H1 (cell line): Measurements from ENCODE around the gene PDE5A. TPM values are rescaled to one million over a fixed set of nuclear protein-coding genes. Genes with fewer than 3 reads are reported as not detected.

Experiments used
- CTCF ChIP-seq, 3 experiments: IDR thresholded peaks; 1 replicate in 2 of 3; 2 replicates in 1 of 3; pipeline versions ENCODE4 v1.5.1 to v1.6.1; 2011; ENCODE audit warnings: low read length in 3 of 3, mild to moderate bottlenecking in 3 of 3, inconsistent platforms in 2 of 3, low read depth in 1 of 3, moderate library complexity in 1 of 3; ENCODE audit not compliant: insufficient read depth in 1 of 3; ENCODE audit errors: control extremely low read depth in 1 of 3
- KDM1A ChIP-seq: fragments of 200-600, 300-600 bp; sonication (generic); IDR thresholded peaks from 2 replicates; pipeline ENCODE4 v1.7.1; 2016; ENCODE audit warnings: mild to moderate bottlenecking, low read length, borderline replicate concordance
- RFX5 ChIP-seq: IDR thresholded peaks from 2 replicates; pipeline ENCODE4 v1.6.1; 2011; ENCODE audit warnings: low read depth, low read length, improper control_type of control experiment, borderline replicate concordance
- RXRA ChIP-seq: IDR thresholded peaks from 2 replicates; pipeline ENCODE4 v1.6.1; 2011; ENCODE audit warnings: low read depth, mild to moderate bottlenecking, low read length, moderate library complexity; ENCODE audit not compliant: insufficient read depth
- polyA plus RNA-seq, 7 experiments: library from polyadenylated mRNA; depleted of rRNA in 3 of 7; stranded (reverse) in 5 of 7; unstranded in 2 of 7; fragments of >200 nt in 5 of 7; fragments of 200-250 nt in 2 of 7; gene quantifications; 1 replicate in 5 of 7; 2 replicates in 1 of 7; 4 replicates in 1 of 7; pipeline versions ENCODE4 v1.2.1 to v1.2.3, GENCODE V29; 2011 to 2013; ENCODE audit warnings: missing spikeins in 2 of 7, mixed read lengths in 2 of 7
- total RNA-seq: library from RNA; stranded (reverse); fragmentation: NEBNext Ultra II Directional; extraction: Animal tissue kit (Norgen Biotek cat#: 25700); gene quantifications from 2 replicates; pipeline ENCODE4 v1.2.1, GENCODE V29; 2021

The PDE5A gene
- total and polyA plus RNA-seq, 2 of the 8 experiments (the other 6 are each of a cell fraction or from before 2014, with no cell fraction given) = 5.6 to 32.4 TPM

GRCh38 chr4:119543779-119544178, 84.8 kb downstream of the PDE5A start (continued):
- TF ChIP-seq CTCF (IDR thresholded peaks at IDR 0.05; ENCODE audit: control extremely low read depth in 1 of 3, insufficient read depth in 1 of 3, low read depth in 1 of 3, low read length in 3 of 3) = no peak
- TF ChIP-seq KDM1A = no peak
- TF ChIP-seq RFX5 = no peak
- no peak for TF ChIP-seq RXRA
